Measurements from ENCODE around the gene ZBTB4.

ZBTB4 gene

DNA sequence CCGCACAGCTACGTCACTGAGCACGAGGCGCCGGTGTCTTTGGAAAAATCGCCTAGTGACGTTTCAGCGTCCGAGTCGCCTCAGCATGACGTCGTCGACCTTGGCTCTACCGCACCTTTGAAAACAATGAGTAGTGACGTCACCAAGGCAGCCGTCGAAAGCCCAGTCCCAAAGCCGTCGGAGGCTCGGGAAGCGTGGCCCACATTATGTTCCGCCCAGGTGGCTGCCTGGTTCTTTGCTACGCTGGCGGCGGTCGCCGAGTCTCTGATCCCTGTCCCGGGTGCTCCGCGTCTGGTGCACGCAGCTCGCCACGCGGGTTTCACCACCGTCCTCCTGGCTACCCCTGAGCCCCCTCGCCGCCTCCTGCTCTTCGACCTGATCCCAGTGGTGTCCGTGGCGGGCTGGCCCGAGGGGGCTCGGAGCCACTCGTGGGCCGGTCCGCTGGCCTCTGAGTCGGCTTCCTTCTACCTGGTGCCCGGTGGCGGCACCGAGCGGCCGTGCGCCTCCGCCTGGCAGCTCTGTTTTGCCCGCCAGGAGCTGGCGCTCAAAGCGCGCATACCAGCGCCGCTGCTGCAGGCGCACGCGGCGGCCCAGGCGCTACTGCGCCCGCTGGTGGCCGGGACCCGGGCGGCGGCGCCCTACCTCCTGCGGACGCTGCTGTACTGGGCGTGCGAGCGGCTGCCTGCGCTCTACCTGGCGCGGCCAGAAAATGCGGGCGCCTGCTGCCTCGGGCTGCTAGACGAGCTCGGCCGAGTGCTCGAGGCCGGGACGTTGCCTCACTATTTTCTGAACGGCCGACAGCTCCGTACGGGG lies 42.7 kb downstream of the ZBTB4 start:
- in situ Hi-C loops (cut with HindIII; ENCODE audit: low sequenced_read_pairs): no loop called here
- peak; percentile 23 for DNase-seq (ENCODE audit: low read depth)
- H3K4me3 ChIP-seq (ENCODE audit: low read depth, low read length): peak overlapping the region; percentile 19
- TF ChIP-seq, protein P1, sequence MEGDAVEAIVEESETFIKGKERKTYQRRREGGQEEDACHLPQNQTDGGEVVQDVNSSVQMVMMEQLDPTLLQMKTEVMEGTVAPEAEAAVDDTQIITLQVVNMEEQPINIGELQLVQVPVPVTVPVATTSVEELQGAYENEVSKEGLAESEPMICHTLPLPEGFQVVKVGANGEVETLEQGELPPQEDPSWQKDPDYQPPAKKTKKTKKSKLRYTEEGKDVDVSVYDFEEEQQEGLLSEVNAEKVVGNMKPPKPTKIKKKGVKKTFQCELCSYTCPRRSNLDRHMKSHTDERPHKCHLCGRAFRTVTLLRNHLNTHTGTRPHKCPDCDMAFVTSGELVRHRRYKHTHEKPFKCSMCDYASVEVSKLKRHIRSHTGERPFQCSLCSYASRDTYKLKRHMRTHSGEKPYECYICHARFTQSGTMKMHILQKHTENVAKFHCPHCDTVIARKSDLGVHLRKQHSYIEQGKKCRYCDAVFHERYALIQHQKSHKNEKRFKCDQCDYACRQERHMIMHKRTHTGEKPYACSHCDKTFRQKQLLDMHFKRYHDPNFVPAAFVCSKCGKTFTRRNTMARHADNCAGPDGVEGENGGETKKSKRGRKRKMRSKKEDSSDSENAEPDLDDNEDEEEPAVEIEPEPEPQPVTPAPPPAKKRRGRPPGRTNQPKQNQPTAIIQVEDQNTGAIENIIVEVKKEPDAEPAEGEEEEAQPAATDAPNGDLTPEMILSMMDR (IDR thresholded peaks at IDR 0.05; ENCODE audit: low read depth, low read length, missing control alignments): peak; percentile 66

DNA sequence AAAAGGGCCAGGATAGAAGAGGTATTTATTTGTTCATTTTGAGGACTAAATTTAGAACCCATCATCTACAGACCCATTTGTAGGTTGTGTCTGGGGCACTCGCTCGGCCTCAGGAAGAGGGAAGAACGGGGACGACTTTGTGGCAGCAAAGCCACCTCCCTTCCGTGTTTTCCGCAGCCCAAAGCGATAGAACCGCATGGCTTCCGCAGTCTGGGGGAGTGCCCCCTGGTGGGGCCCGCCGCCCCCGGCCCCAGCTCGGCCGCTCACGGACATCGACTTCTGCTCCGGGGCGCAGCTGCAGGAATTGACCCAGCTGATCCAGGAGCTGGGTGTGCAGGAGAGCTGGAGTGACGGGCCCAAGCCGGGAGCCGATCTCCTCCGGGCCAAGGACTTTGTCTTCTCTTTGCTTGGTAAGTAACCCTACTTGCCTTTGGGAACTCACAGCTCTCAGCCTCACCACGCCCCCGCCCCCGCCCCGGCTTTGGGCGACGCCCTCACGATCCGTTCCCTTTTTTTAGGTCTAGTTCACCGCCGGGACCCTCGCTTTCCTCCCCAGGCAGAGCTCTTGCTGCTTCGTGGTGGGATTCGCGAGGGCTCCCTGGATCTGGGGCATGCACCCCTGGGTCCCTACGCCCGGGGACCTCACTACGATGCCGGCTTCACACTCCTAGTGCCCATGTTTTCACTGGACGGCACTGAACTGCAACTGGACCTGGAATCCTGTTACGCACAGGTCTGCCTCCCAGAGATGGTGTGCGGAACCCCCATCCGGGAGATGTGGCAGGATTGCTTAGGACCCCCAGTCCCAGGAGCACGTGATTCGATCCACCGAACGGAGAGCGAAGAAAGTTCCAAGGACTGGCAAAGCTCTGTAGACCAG lies 43.5 kb downstream of the ZBTB4 start:
- DNase-seq (ENCODE audit: low read depth): no peak
- TF ChIP-seq, protein P1 (IDR thresholded peaks at IDR 0.05; ENCODE audit: low read depth, low read length, missing control alignments): no peak
- in situ Hi-C loops (cut with HindIII; ENCODE audit: low sequenced_read_pairs): no loop called here
- peak overlapping the region; percentile 39 for H3K4me3 ChIP-seq (ENCODE audit: low read depth, low read length)

DNA sequence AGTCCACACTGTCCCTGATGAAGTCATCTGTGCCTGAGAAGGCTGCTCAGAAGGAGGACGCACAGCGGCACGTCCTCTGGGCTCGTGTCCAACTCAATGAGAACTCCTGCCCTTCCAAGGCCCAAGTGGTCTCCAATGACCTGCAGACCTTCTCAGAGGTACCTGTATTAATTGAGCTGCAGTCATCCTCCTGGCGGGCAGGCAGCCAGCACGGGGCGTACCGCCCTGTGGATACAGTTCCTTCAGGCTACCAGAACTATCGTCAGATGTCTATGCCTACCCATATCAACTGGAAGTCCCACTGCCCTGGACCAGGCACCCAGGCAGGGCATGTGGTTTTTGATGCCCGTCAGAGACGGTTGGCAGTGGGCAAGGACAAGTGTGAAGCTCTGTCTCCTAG lies 47.1 kb downstream of the ZBTB4 start:
- DNase-seq (ENCODE audit: low read depth): no peak
- TF ChIP-seq, protein P1 (IDR thresholded peaks at IDR 0.05; ENCODE audit: low read depth, low read length, missing control alignments): no peak
- in situ Hi-C loops (cut with HindIII; ENCODE audit: low sequenced_read_pairs): loop anchor here (5.0 kb wide), 1 partner anchor 45 kb away; the partner anchor contains the start of gene ZBTB4
- H3K4me3 ChIP-seq (ENCODE audit: low read depth, low read length): no peak overlapping the region

DNA sequence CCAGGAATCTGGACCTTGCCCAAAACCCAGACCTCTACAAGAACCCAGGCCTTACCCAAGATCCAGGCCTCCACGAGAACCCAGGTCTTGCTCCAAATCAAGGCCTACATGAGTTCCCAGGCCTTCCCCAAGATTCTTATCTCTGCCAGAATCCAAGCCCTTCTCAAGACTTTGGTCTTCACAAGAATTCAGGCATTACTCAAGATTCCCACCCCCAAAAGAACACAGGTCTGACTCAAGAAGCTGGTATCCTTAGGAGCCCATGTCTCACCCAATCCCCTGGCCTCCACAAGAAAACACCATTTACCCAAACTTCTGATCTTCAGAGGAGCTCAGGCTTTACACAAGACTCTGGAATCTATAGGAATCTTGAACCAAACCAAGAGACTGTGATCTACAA lies 48.2 kb downstream of the ZBTB4 start:
- in situ Hi-C loops (cut with HindIII; ENCODE audit: low sequenced_read_pairs): loop anchor here (5.0 kb wide), 1 partner anchor 46 kb away; the partner anchor contains the start of gene ZBTB4
- TF ChIP-seq, protein P1 (IDR thresholded peaks at IDR 0.05; ENCODE audit: low read depth, low read length, missing control alignments): no peak
- no peak for DNase-seq (ENCODE audit: low read depth)
- no peak overlapping the region for H3K4me3 ChIP-seq (ENCODE audit: low read depth, low read length)

DNA sequence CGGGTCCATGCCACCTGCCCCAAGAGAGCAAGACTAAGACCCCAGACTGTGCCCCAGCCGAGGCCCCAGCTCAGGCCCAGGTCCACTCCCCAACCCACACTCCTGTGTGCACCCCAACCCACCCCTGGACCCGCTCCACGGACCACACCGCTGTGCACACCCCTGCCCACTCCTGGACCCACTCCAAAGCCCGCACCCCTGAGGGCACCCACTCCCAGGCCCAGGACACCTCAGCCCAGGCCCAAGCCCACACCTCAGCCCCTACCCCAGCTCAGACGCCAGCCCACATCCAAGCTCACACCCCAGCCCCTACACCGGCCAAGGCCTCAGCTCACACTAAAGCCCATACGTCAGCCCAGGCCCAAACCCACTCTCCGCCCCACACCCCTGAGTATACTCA lies 49.7 kb downstream of the ZBTB4 start:
- TF ChIP-seq, protein P1 (IDR thresholded peaks at IDR 0.05; ENCODE audit: low read depth, low read length, missing control alignments): no peak
- in situ Hi-C loops (cut with HindIII; ENCODE audit: low sequenced_read_pairs): loop anchor here (5.0 kb wide), 1 partner anchor 48 kb away; the partner anchor contains the start of gene ZBTB4
- no peak for DNase-seq (ENCODE audit: low read depth)
- no peak overlapping the region for H3K4me3 ChIP-seq (ENCODE audit: low read depth, low read length)

DNA sequence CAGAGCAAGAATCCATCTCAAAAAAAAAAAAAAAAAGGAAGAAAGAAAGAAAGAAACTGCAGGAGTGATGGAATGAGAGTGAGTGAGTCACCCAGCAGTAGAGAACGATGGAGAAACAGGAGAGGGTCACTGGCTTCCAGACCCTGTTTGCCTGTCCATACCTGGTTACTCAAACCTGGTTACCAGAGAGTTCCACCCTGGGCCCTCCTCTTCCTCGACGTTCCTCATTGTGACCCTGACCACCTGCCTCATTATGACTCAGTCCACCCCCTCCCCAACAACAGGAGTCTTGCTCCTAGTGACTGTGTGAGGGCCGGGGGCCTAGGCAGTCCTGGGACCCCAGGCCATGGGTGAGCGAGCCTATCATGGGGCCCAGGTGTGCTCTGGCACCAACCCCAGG lies 50.9 kb downstream of the ZBTB4 start, which contains the start of gene SPEM3:
TSS of gene SPEM3 (plus strand) at position 301 of the 400 bp plus-strand sequence. CDS start at position 347, 46 bp downstream.
- in situ Hi-C loops (cut with HindIII; ENCODE audit: low sequenced_read_pairs): no loop called here
- no peak within 1 kb of the TSS for H3K4me3 ChIP-seq (ENCODE audit: low read depth, low read length)

More for the DNA sequence above, 50.9 kb downstream of the ZBTB4 start, which contains the start of gene SPEM3:
- TF ChIP-seq, protein P1 (IDR thresholded peaks at IDR 0.05; ENCODE audit: low read depth, low read length, missing control alignments): no peak
- DNase-seq (ENCODE audit: low read depth): no peak

Measured in astrocyte of the cerebellum (primary cell).